AG10803 (cell line): Measurements from ENCODE around the gene HLCS.
"Not testable (repeated sequence)": the region's sequence is repeated elsewhere in the genome, so short reads cannot be mapped to it uniquely, and the experiment has no call there.

Experiments used
- DNase-seq: peaks from one replicate; pipeline ENCODE4 v3.0.0; 2010; ENCODE audit warnings: low read depth
- H3K4me3 ChIP-seq: 2 replicates; pipeline ENCODE4 v1.5.1; 2011; ENCODE audit warnings: mild to moderate bottlenecking, low read length, control low read depth
- CTCF ChIP-seq: conservative IDR thresholded peaks from 2 replicates; pipeline ENCODE4 v1.5.1; 2011; ENCODE audit warnings: mild to moderate bottlenecking, low read length, control low read depth, inconsistent platforms

The HLCS gene

DNA sequence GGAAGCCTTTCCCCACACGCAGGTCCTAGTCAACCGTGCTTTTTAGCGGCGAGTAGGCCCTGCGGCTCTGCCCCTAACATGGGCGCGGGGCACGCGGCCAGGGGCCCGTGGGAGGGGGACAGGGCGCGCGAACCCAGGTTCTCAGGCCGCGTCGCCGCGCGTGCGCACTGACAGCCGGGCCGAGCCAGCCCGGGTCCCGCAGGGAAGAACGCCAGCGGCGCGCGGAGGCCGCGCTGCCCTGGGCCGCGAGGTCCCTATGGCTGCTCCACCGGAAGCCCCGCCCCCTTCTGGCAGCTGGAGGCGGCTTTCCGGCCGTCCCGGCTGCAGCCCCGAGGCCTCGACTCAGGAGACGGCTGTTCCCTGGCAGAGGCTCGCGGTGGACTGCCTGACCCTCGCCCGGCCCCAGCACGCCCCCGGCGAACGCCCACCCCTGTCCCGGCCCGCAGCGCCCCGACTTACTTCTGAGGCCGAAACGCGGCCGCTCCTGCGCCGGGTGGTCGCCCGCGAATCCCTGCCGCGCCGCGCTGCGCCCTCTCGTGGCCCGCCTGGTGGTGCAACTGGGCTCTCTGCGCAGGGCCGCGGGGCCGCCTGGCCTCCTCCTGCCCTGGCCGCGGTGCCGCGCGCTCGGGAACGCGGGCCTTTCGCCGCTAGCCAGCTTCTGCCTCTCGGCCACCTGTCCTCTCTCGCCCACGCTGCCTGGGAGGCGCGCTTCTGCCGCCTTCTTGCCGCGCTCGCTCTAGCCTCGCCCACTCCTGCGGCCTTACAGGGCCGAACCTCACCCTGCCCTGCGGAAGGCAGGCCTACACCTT, 23.4 kb upstream of the HLCS start:
- H3K4me3 ChIP-seq = peak overlapping the region; percentile 64
- TF ChIP-seq CTCF = peak; percentile 49

DNA sequence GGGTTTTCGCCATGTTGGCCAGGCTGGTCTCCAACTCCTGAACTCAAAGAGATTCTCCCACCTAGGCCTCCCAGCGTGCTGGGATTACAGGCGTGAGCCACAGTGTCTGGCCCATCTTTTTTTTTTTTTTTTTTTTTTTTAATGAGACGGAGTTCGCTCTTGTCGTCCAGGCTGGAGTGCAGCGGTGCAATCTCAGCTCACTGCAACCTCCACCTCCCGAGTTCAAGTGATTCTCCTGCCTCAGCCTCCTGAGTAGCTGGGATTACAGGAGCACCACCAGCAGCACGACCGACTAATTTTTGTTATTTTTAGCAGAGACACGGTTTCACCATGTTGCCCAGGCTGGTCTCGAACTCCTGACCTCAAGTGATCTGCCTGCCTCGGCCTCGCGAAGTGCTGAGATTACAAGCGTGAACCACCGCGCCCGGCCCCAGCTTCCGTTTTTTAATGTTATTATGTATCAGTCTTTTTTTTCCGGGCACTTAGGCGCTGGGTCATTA, 22.8 kb upstream of the HLCS start:
- DNase-seq = not testable (repeated sequence)
- H3K4me3 ChIP-seq = peak overlapping the region; percentile 64

More for the DNA sequence above, 23.4 kb upstream of the HLCS start:
- DNase-seq = peak; percentile 91

- no peak for DNase-seq
Measured at GRCh38 chr21:36988536-36988935, 22.1 kb upstream of the HLCS start.

DNA sequence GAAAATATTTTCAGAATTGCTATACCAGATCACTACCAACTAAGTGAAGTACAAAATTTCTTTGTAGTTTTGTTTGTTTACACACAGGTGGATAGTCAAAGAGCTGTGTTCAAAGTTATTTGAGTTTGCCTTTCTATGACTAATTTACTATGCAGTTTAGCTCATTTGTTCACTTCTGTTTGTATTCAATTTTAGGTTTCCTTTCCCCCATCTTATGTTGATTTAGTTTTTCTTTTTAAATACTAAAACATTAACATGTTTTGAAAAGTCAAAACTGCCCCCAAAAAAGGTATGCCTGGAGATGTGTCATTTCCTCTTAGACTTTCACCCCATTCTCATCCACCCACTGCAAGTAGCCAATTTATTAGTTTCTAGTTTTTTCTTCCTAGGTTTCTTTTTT, 21.4 kb upstream of the HLCS start:
- no peak for DNase-seq
- no peak overlapping the region for H3K4me3 ChIP-seq
- no peak for TF ChIP-seq CTCF

More at GRCh38 chr21:36988536-36988935, 22.1 kb upstream of the HLCS start:
- no peak overlapping the region for H3K4me3 ChIP-seq
- no peak for TF ChIP-seq CTCF

DNA sequence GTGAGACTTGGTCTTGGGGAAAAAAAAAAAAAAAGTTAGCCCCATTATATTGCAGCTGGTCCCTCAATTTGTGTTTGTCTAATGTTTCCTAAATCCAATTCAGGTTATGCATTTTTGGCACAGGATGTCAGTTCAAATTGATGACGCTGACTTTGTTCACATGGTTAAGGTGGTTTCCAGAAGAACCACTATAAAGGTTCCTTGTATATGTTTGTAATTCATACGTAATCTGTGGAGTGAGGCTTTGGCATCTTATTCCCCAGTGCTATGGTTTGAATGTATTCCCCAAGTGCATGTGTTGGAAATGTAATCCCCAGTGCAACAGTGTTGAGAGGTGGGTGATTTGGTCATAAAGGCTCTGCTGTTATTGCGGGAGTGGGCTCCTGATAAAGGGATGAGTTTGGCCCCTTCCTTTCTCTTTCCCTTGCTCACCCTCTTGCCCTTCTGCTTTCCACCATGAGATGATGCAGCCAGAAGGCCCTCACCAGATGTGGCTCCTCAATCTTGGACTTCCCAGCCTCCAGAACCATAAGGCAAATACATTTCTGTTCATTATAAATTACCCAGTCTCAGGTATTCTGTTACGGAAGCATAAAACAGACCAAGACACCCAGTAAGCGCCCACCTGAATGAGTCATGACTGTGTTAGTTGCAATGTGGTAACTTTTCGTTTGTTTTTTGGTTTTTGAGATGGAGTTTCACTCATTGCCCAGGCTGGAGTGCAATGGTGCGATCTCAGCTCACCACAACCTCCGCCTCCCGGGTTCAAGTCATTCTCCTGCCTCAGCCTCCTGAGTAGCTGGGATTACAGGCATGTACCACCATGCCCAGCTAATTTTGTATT, 19.5 kb upstream of the HLCS start:
- H3K4me3 ChIP-seq = no peak overlapping the region
- no peak for DNase-seq
- no peak for TF ChIP-seq CTCF

DNA sequence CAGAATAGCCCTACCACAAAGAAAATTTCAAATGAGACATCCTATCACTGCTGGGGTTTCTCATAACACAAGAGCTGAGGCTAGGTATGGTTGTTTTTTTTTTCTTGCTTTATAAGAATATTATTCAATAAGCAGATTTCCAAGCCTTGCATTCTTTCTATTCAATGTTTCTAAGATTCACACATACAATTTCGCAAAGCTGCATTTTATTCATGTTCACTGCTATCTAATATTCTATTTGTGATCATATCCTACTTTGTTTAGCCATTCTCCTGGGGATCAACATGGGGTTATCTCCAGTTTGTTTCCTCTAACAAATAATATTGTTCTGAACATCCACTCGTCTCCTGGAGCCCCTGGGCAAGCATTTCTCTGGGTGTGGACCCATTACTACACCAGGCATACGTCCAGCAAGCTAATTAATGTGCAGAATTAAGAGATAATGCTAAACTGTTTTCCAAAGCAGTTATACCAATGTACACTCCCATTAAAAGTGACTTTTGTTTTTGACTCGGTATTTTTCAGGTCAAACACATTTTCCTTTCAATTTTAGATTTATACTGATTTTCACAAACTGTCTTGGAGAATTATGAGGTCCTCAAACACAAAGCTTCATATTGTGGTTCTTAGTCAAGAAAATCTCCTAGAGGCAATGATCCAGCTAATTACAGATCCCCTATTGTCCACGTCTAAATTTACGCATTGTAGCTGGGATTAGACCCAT, 15.7 kb upstream of the HLCS start:
- DNase-seq = no peak
- no peak overlapping the region for H3K4me3 ChIP-seq
- no peak for TF ChIP-seq CTCF

DNA sequence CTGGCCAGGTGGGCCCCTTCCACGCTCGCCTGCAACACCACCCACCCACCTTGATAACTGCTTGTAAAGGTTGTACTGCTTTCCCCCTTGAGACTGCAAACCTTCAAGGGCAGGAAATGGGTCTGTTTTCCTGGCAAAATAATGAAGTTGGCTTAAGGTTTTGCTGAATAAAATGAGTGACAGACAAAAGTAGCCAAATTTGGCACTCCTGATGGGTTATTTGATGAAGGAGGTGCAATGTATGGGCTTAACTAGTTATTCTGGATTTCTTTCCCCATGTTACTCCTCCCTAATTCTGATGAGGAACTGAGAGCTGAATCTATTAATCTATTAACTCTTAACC, 14.6 kb upstream of the HLCS start:
- DNase-seq = no peak
- H3K4me3 ChIP-seq = peak overlapping the region; percentile 54
- no peak for TF ChIP-seq CTCF
